ENCODE data around the gene SEMA4D.
"Not testable (repeated sequence)": the region's sequence is repeated elsewhere in the genome, so short reads cannot be mapped to it uniquely, and the experiment has no call there.

The SEMA4D gene

GRCh38 chr9:89482056-89482851 lies 15.7 kb downstream of the SEMA4D start:
- DNase-seq (ENCODE audit: low read depth), result no peak

GRCh38 chr9:89481538-89481915 lies 16.4 kb downstream of the SEMA4D start:
- no peak for DNase-seq (ENCODE audit: low read depth)

GRCh38 chr9:89480825-89481537 lies 16.9 kb downstream of the SEMA4D start:
- DNase-seq (ENCODE audit: low read depth), result no peak

- not testable (repeated sequence) for DNase-seq (ENCODE audit: low read depth)
These were observed 17.5 kb downstream of the SEMA4D start for GRCh38 chr9:89480372-89480771.

GRCh38 chr9:89479669-89480011 lies 18.3 kb downstream of the SEMA4D start:
- DNase-seq (ENCODE audit: low read depth), result not testable (repeated sequence)

GRCh38 chr9:89478821-89479668 lies 18.9 kb downstream of the SEMA4D start:
- DNase-seq (ENCODE audit: low read depth), result no peak

GRCh38 chr9:89477811-89478630 lies 19.9 kb downstream of the SEMA4D start:
- no peak for DNase-seq (ENCODE audit: low read depth)

- no peak for DNase-seq (ENCODE audit: low read depth)
These were observed 20.5 kb downstream of the SEMA4D start for GRCh38 chr9:89477384-89477783.

GRCh38 chr9:89476546-89476945 lies 21.4 kb downstream of the SEMA4D start:
- no peak for DNase-seq (ENCODE audit: low read depth)

- DNase-seq (ENCODE audit: low read depth), result no peak
These were observed 21.9 kb downstream of the SEMA4D start for GRCh38 chr9:89475891-89476440.

- no peak for DNase-seq (ENCODE audit: low read depth)
These were observed 23.0 kb downstream of the SEMA4D start for GRCh38 chr9:89474939-89475338.

- DNase-seq (ENCODE audit: low read depth), result no peak
These were observed 24.0 kb downstream of the SEMA4D start for GRCh38 chr9:89473762-89474469.

- DNase-seq (ENCODE audit: low read depth), result not testable (repeated sequence)
These were observed 26.1 kb downstream of the SEMA4D start for GRCh38 chr9:89471796-89472320.

- DNase-seq (ENCODE audit: low read depth), result no peak
These were observed 26.5 kb downstream of the SEMA4D start for GRCh38 chr9:89471390-89471789.

- DNase-seq (ENCODE audit: low read depth), result no peak
These were observed 27.6 kb downstream of the SEMA4D start for GRCh38 chr9:89470224-89470839.

- DNase-seq (ENCODE audit: low read depth), result no peak
These were observed 28.9 kb downstream of the SEMA4D start for GRCh38 chr9:89469003-89469402.

- no peak for DNase-seq (ENCODE audit: low read depth)
These were observed 29.5 kb downstream of the SEMA4D start for GRCh38 chr9:89468281-89468960.

GRCh38 chr9:89467278-89467625 lies 30.7 kb downstream of the SEMA4D start:
- no peak for DNase-seq (ENCODE audit: low read depth)

GRCh38 chr9:89466451-89467277 lies 31.2 kb downstream of the SEMA4D start:
- no peak for DNase-seq (ENCODE audit: low read depth)
